IPS-18c (cell line): ENCODE measurements around the gene NKX2-1.

Experiments used
- H3K4me3 ChIP-seq: 2 replicates; pipeline ENCODE4 v1.7.0; 2013; ENCODE audit warnings: low read depth, mild to moderate bottlenecking, low read length, moderate library complexity; ENCODE audit not compliant: insufficient read depth
- H3K9me3 ChIP-seq: one replicate; pipeline ENCODE4 v1.6.1; 2013; ENCODE audit warnings: mild to moderate bottlenecking, low read length, moderate library complexity; ENCODE audit not compliant: control insufficient read depth, insufficient read depth

Gene NKX2-1

DNA sequence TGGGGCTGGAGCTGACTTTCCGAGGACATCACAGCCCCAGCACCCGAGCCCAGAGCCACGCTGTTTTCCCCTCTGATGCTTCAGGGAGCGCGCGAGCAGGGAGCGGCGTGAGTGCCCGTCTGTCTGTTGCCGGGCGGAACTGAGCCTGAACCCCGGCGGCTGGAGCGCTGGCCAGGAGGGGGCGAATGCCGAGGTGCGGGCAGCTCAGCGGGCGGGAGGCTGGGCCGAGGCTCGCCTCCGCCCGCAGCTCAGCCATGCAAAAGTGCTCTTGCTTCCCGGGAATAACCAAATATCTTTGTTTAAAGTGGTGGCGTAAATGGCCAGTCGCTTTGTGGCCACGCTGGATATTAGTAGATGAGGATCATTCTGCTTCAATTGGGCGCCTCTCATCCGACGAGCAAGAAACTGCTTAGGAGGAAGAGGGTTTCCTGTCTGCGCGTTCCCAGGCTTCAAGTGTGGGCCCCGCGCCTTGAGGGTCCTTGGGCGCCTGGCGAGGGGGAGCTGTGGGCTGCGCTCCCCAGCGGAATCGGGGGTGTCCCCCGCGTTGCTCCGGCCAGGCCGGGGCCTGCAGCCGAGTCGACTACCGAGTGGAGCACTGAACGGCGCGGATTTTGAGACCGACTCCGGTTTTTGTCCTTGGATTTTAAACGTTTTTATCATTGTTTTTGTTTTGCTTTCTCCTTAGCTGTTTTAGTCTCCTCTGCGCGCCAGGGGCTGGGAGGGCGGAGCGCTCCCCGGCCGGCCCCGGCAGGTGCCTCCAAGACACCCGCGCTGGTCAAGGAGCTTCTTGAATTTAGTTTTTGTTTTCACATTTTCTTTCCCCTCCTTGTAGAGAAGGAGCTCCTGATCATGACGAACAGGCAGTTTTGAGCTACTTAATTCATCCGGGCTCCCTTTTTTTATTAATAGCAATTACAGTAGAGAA lies 831 bp upstream of the NKX2-1 start:
- peak overlapping the region; percentile 3; the same call in 1 of the 2 replicates for H3K4me3 ChIP-seq

GRCh38 chr14:36518586-36519430 lies 1.2 kb downstream of the NKX2-1 start:
- peak overlapping the region; percentile 20; the same call in 1 of the 2 replicates for H3K4me3 ChIP-seq
- no peaks in the 10 kb centered on the region for H3K9me3 ChIP-seq

More for the DNA sequence above, 831 bp upstream of the NKX2-1 start:
- H3K9me3 ChIP-seq, result no peaks in the 10 kb centered on the region

DNA sequence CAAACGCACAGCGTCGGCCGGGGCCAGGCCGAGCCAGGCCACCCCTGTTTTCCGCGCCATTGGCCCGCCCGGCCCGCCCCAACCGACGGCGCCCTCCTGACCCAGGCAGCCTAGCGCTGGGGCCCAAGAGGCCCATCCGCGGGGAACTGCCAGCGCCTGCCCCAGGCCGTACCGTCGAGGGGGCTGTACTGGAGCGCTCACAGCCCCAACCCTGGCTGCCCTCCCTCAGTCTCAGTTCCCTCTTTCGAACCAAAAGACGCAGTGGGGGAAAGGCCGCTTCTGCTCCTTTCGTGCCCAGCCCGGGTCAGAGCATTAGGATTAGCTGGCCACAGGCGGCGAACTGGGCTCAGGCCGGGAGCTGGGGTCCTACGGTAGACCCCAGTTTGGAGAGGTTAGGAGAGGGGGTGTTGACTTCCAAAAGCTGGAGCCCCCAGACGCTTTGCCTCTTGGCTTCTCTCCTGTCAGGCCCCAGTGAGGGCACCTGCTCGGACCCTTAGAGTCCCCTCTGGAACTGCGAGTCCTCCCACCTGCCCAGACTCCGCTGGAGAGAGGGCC lies 1.9 kb downstream of the NKX2-1 start:
- Histone ChIP-seq H3K9me3 (no peaks in the 10 kb centered on the region), H3K4me3 (no peak overlapping the region)

- Histone ChIP-seq H3K9me3 (no peaks in the 10 kb centered on the region), H3K4me3 (no peak overlapping the region)
These were observed 2.6 kb downstream of the NKX2-1 start for GRCh38 chr14:36517242-36518030.

DNA sequence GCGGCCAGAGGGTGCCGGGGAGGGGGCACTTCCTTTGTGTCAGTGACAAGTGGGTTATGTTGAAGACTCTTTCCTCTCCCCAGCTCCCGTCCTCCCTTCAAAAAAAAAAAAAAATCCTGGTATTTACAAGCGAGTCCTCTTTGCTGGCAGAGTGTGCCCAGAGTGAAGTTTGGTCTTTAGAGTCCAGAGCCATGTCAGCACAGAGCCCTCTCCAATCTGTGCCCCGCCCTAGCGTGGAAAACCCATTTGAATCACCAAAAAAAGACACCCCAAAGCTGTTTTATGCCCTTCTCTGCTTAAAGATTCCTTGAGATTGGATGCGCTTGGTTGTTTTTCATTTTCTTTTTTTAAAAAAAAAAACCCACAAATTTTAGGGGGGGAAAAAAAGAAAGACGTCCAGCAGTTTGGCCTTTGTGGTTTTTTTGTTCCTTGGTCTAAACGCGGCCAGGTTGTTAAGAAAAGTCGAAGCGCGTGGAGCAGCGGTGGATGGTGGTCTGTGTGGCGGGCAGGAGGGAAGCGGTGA lies 3.3 kb downstream of the NKX2-1 start:
- Histone ChIP-seq H3K9me3 (no peaks in the 10 kb centered on the region), H3K4me3 (no peak overlapping the region)

DNA sequence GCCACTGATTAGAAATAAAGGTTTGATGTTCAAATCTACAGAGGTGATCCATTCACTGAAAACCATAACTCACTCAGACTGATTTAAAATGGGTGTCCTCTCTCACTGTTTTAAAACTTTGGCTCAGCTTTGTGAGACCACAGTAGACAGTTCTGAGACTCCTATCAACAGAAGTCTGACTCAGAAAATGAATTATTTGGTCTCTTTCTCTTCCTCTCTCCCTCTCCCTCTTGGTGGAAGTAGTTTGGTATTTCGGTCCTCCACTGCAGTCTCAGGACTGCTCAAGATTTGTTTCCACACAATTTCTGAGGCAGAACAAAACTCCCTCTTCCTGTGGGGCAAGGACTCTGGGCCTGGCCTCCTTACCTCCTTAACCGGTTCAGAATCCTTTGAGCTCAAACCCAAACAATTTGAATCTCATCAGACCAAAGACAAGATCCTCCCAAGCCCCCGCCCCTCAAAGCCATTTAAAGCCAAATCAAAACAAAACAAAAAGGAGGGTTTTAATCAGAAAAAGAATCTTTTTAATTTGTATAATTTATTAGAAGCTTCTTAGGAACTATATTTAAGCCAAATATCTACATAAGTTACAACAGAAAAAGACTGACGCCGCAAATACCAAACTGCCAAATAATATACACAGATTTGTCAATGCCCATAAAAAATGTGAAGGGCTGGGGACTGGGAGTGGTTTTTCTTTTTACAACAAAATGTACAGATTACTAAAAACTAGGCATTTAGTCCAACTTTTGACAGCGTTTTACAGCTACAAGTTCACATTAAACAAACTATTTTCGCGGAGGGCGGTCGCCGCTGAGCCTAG lies 3.9 kb downstream of the NKX2-1 start:
- H3K4me3 ChIP-seq, result no peak overlapping the region
- H3K9me3 ChIP-seq, result no peaks in the 10 kb centered on the region

- Histone ChIP-seq H3K4me3 (no peak overlapping the region), H3K9me3 (no peaks in the 10 kb centered on the region)
These were observed 4.9 kb downstream of the NKX2-1 start for GRCh38 chr14:36515105-36515593.

GRCh38 chr14:36514278-36515104 lies 5.5 kb downstream of the NKX2-1 start:
- H3K9me3 ChIP-seq, result no peaks in the 10 kb centered on the region
- H3K4me3 ChIP-seq, result no peak overlapping the region

- H3K4me3 ChIP-seq, result no peak overlapping the region
These were observed 6.4 kb downstream of the NKX2-1 start for GRCh38 chr14:36513451-36514277.

GRCh38 chr14:36513012-36513420 lies 7.0 kb downstream of the NKX2-1 start:
- no peaks in the 10 kb centered on the region for H3K9me3 ChIP-seq
- H3K4me3 ChIP-seq, result no peak overlapping the region

More at GRCh38 chr14:36513451-36514277, 6.4 kb downstream of the NKX2-1 start:
- H3K9me3 ChIP-seq, result no peaks in the 10 kb centered on the region

DNA sequence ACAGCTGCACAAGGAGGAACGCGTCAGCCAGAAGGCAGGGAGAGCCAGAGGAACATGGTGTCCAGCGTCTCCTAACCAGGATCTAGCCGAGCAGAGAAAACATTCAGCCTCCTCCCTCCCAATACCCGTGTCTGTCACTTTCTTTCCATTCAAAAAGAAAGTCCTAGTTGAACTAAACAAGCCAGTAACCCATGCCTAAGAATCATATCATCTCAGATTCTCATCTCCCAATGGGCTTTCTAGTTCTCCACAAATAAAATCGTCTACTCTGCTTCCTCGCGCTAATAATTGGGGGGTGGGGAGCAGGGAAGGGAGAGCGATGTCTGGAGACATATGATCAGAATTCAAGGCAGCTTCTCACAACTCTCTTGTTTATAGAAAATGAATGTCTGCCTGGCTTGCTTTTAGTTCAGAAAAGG lies 7.4 kb downstream of the NKX2-1 start:
- Histone ChIP-seq H3K9me3 (no peaks in the 10 kb centered on the region), H3K4me3 (no peak overlapping the region)

DNA sequence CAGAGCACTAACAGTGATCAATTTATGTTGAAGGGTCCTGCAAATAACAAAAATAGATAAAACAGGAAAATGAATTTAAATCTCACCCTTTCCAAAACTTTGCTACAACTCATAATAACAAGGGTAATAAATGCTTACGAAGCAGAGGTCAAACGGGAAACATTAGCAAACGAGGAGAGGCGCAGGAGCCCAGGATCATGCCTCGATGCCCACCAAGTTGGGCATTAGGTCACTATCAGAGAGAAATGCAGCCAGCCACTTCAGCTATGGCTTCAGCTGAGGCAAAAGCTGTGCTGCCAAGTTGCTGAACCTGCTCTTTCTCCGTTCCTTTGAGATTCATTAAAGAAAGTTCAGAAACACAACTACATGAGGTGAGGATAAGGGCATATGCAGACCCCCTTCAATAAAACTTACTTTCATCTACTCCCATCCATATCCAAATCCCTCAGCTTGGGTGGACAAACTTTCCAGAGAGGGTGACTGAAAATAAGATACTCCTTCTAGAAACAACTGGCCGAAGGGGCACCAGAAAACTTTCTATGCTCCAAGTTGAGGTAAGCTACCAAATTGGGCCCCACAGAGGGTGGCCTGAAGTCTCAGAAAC lies 7.9 kb downstream of the NKX2-1 start:
- no peak overlapping the region for H3K4me3 ChIP-seq
- no peaks in the 10 kb centered on the region for H3K9me3 ChIP-seq

DNA sequence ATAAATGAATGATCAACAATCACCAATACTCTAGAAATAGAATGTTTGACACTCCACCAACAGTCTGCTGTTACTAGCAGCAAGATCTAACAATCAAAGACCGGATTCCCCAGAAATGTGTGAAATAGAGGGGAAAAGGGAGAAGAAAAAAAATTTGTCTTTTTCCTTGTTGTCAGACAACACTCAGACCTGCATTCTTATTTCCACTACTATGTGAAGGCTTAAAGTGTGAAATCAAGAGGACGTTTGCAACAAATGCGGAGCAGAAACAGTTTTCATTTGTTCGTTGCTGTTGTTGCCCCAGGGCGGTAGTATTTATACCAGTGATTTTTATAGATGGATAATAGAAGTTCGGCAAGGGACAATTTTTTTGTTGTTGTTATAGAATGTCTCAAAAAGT lies 9.2 kb downstream of the NKX2-1 start:
- H3K9me3 ChIP-seq, result no peaks in the 10 kb centered on the region
- H3K4me3 ChIP-seq, result no peak overlapping the region
